ENCODE measurements around the gene CDH23.

CDH23 gene

GRCh38 chr10:71423901-71424300 lies 27.2 kb downstream of the CDH23 start:
- no peak for DNase-seq

- DNase-seq = no peak
Observed at GRCh38 chr10:71424496-71425194, 27.9 kb downstream of the CDH23 start.

- no peak for DNase-seq
Observed at GRCh38 chr10:71426058-71426605, 29.4 kb downstream of the CDH23 start.

- DNase-seq = no peak
Observed at GRCh38 chr10:71427246-71427645, 30.5 kb downstream of the CDH23 start.

GRCh38 chr10:71429304-71429703 lies 32.6 kb downstream of the CDH23 start:
- no peak for DNase-seq

- no peak for DNase-seq
Observed at GRCh38 chr10:71429929-71430328, 33.2 kb downstream of the CDH23 start.

GRCh38 chr10:71431239-71432100 lies 34.8 kb downstream of the CDH23 start:
- no peak for DNase-seq

- no peak for DNase-seq
Observed at GRCh38 chr10:71432101-71432905, 35.6 kb downstream of the CDH23 start.

GRCh38 chr10:71432956-71433767 lies 36.4 kb downstream of the CDH23 start:
- DNase-seq = no peak

- DNase-seq = no peak
Observed at GRCh38 chr10:71433768-71434744, 37.3 kb downstream of the CDH23 start.

GRCh38 chr10:71434760-71435394 lies 38.2 kb downstream of the CDH23 start:
- no peak for DNase-seq

GRCh38 chr10:71435571-71436267 lies 39.0 kb downstream of the CDH23 start:
- DNase-seq = no peak

- DNase-seq = no peak
Observed at GRCh38 chr10:71436268-71437125, 39.8 kb downstream of the CDH23 start.

- no peak for DNase-seq
Observed at GRCh38 chr10:71437537-71438092, 40.9 kb downstream of the CDH23 start.

- DNase-seq = no peak
Observed at GRCh38 chr10:71438761-71439160, 42.0 kb downstream of the CDH23 start.

GRCh38 chr10:71439670-71440425 lies 43.1 kb downstream of the CDH23 start:
- DNase-seq = no peak

- no peak for DNase-seq
Observed at GRCh38 chr10:71440506-71441035, 43.9 kb downstream of the CDH23 start.
